ENCODE results near the gene SNX5. TPM values are rescaled to one million over a fixed set of nuclear protein-coding genes. Genes with fewer than 3 reads are reported as not detected.

The SNX5 gene
- total and polyA plus RNA-seq, 2 of the 13 experiments (the other 11 are each of a cell fraction or from before 2014, with no cell fraction given) = 664 to 1,040 TPM

DNA sequence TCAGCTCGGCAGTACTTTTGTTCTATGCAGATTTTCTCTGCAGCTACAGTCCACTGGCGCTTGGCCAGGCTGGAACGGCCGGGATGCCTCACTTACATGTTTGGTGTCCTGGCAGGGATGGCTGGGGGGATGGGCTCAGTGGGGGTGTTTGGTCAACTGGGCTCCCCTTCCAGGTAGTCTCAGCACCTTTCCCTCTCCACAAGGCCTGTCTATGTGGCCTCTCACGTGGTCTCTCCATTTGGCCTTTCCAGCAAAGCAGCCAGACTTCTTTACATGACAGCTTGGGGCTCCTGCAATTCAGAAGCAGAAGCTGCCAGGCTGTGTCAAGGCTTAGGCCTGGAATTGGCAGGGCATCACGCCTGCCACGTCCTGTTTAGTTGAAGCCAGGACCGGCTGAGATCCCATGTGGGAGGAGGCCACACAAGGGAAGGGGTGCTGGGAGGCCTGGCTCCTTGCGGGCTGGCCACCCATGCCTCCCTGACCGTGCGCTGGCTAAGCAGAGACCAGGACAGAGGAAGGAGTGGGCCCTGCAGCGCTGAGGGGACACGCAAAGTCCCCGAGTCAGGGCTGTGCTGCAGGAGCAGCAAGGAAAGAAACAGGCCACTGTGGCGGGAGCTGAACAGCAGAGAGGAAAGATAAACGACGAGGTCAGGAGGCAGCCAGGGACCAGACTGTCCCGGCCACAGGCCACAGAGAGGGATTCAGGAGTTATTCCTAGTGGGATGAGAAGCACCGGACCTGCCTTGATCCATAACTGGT is 39.1 kb upstream of the SNX5 start (continued):
- no peak for TF ChIP-seq ZNF276 (CRISPR knock-in tag; IDR thresholded peaks at IDR 0.05; ENCODE audit: low read depth)
- TF ChIP-seq, protein P1, sequence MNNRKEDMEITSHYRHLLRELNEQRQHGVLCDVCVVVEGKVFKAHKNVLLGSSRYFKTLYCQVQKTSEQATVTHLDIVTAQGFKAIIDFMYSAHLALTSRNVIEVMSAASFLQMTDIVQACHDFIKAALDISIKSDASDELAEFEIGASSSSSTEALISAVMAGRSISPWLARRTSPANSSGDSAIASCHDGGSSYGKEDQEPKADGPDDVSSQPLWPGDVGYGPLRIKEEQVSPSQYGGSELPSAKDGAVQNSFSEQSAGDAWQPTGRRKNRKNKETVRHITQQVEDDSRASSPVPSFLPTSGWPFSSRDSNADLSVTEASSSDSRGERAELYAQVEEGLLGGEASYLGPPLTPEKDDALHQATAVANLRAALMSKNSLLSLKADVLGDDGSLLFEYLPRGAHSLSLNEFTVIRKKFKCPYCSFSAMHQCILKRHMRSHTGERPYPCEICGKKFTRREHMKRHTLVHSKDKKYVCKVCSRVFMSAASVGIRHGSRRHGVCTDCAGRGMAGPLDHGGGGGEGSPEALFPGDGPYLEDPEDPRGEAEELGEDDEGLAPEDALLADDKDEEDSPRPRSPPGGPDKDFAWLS (CRISPR knock-in tag; IDR thresholded peaks at IDR 0.05; ENCODE audit: borderline replicate concordance) = no peak
- TF ChIP-seq REPIN1 (CRISPR knock-in tag; IDR thresholded peaks at IDR 0.05; ENCODE audit: borderline replicate concordance, low read depth) = no peak
- TF ChIP-seq MAZ (IDR thresholded peaks at IDR 0.05; ENCODE audit: borderline replicate concordance, low read depth, low read length) = no peak
- TF ChIP-seq MAZ (CRISPR knock-in tag; IDR thresholded peaks at IDR 0.05; ENCODE audit: low read depth) = 0 out of 2 replicates have a peak, but pooled peaks have one; percentile 27
- no peak for TF ChIP-seq LBX2 (CRISPR knock-in tag; IDR thresholded peaks at IDR 0.05; ENCODE audit: borderline replicate concordance)
- TF ChIP-seq ETV5 (CRISPR knock-in tag; IDR thresholded peaks at IDR 0.05; ENCODE audit: borderline replicate concordance) = no peak
- no peak for TF ChIP-seq ZFP90 (CRISPR knock-in tag; IDR thresholded peaks at IDR 0.05; ENCODE audit: borderline replicate concordance)
- TF ChIP-seq MXD3 (CRISPR knock-in tag; IDR thresholded peaks at IDR 0.05) = peak; percentile 70; the same call in 1 of the 2 replicates
- no peak for TF ChIP-seq AKNA (CRISPR knock-in tag; IDR thresholded peaks at IDR 0.05; ENCODE audit: borderline replicate concordance)
- no peak for TF ChIP-seq ZNF619 (CRISPR knock-in tag; IDR thresholded peaks at IDR 0.05)
- no peak for TF ChIP-seq STAT5B (CRISPR knock-in tag; IDR thresholded peaks at IDR 0.05)
- TF ChIP-seq, protein P2, sequence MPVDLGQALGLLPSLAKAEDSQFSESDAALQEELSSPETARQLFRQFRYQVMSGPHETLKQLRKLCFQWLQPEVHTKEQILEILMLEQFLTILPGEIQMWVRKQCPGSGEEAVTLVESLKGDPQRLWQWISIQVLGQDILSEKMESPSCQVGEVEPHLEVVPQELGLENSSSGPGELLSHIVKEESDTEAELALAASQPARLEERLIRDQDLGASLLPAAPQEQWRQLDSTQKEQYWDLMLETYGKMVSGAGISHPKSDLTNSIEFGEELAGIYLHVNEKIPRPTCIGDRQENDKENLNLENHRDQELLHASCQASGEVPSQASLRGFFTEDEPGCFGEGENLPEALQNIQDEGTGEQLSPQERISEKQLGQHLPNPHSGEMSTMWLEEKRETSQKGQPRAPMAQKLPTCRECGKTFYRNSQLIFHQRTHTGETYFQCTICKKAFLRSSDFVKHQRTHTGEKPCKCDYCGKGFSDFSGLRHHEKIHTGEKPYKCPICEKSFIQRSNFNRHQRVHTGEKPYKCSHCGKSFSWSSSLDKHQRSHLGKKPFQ (CRISPR knock-in tag; IDR thresholded peaks at IDR 0.05; ENCODE audit: insufficient replicate concordance) = peak; percentile 38
- TF ChIP-seq ZNF414 (CRISPR knock-in tag; IDR thresholded peaks at IDR 0.05) = no peak
